Hematopoietic multipotent progenitor cell treated with erythropoietin and hydrocortisone succinate and interleukin-3 and kit ligand, for 17 days (in vitro differentiated cells): ENCODE measurements around the gene WBP11.

Source experiments
- DNase-seq: peaks from one replicate; pipeline ENCODE4 v3.0.0-alpha.2; 2015; ENCODE audit warnings: low spot score

WBP11 gene

GRCh38 chr12:14824012-14824634 is 20.8 kb upstream of the WBP11 start:
- no peak for DNase-seq

- DNase-seq: no peak
Observed at GRCh38 chr12:14814014-14814413, 10.7 kb upstream of the WBP11 start, which contains the start of gene SMCO3. TSS of gene SMCO3 (minus strand) at chr12:14814182. CDS start at chr12:14806680, 7,502 bp downstream.

GRCh38 chr12:14811486-14811885 is 8.2 kb upstream of the WBP11 start:
- DNase-seq: no peak

GRCh38 chr12:14810953-14811483 is 7.7 kb upstream of the WBP11 start:
- DNase-seq: peak; percentile 79

- no peak for DNase-seq
Observed at GRCh38 chr12:14810167-14810952, 7.1 kb upstream of the WBP11 start.

- DNase-seq: no peak
Observed at GRCh38 chr12:14803830-14804160, 517 bp upstream of the WBP11 start.

GRCh38 chr12:14802721-14803010 is 612 bp downstream of the WBP11 start:
- no peak for DNase-seq

GRCh38 chr12:14802247-14802646 is 1.0 kb downstream of the WBP11 start:
- DNase-seq: no peak

GRCh38 chr12:14795028-14795448 is 8.2 kb downstream of the WBP11 start:
- DNase-seq: no peak

GRCh38 chr12:14785568-14785967 is 17.7 kb downstream of the WBP11 start:
- no peak for DNase-seq

- no peak for DNase-seq
Observed at GRCh38 chr12:14784471-14784870, 18.8 kb downstream of the WBP11 start.

GRCh38 chr12:14782756-14783155 is 20.5 kb downstream of the WBP11 start:
- DNase-seq: no peak

- DNase-seq: no peak
Observed at GRCh38 chr12:14781563-14781962, 21.7 kb downstream of the WBP11 start.

- no peak for DNase-seq
Observed at GRCh38 chr12:14780859-14781258, 22.4 kb downstream of the WBP11 start.

GRCh38 chr12:14779834-14780233 is 23.4 kb downstream of the WBP11 start:
- DNase-seq: no peak

GRCh38 chr12:14777271-14777670 is 26.0 kb downstream of the WBP11 start:
- no peak for DNase-seq

GRCh38 chr12:14776236-14776961 is 26.9 kb downstream of the WBP11 start:
- peak; percentile 24 for DNase-seq

- DNase-seq: no peak
Observed at GRCh38 chr12:14775636-14775980, 27.7 kb downstream of the WBP11 start.

GRCh38 chr12:14774906-14775635 is 28.2 kb downstream of the WBP11 start:
- peak; percentile 68 for DNase-seq

- peak; percentile 96 for DNase-seq
Observed at GRCh38 chr12:14774074-14774905, 29.0 kb downstream of the WBP11 start.

GRCh38 chr12:14773685-14774073 is 29.6 kb downstream of the WBP11 start:
- DNase-seq: no peak

GRCh38 chr12:14772946-14773345 is 30.3 kb downstream of the WBP11 start:
- DNase-seq: no peak
